GDM1 (cell line): ENCODE results near the gene ZNF444.
"Not testable (repeated sequence)": the region's sequence is repeated elsewhere in the genome, so short reads cannot be mapped to it uniquely, and the experiment has no call there.

Source experiments
- DNase-seq: peaks from one replicate; lab custom pipeline; 2025; lab: John Stamatoyannopoulos, UW

Gene ZNF444

GRCh38 chr19:56145698-56146097 is 4.6 kb downstream of the ZNF444 start:
- DNase-seq, result no peak

- no peak for DNase-seq
Measured at GRCh38 chr19:56146904-56147303, 5.8 kb downstream of the ZNF444 start.

GRCh38 chr19:56147307-56147706 is 6.2 kb downstream of the ZNF444 start:
- no peak for DNase-seq

GRCh38 chr19:56148096-56148495 is 7.0 kb downstream of the ZNF444 start:
- no peak for DNase-seq

- DNase-seq, result not testable (repeated sequence)
Measured at GRCh38 chr19:56148955-56149655, 8.0 kb downstream of the ZNF444 start.

GRCh38 chr19:56149656-56150038 is 8.6 kb downstream of the ZNF444 start:
- no peak for DNase-seq

- DNase-seq, result no peak
Measured at GRCh38 chr19:56150358-56150757, 9.3 kb downstream of the ZNF444 start.

GRCh38 chr19:56152644-56153043 is 11.6 kb downstream of the ZNF444 start:
- DNase-seq, result no peak

GRCh38 chr19:56153507-56153906 is 12.4 kb downstream of the ZNF444 start:
- DNase-seq, result no peak

- DNase-seq, result no peak
Measured at GRCh38 chr19:56155124-56155687, 14.1 kb downstream of the ZNF444 start.

- DNase-seq, result no peak
Measured at GRCh38 chr19:56156768-56157167, 15.7 kb downstream of the ZNF444 start.

- no peak for DNase-seq
Measured at GRCh38 chr19:56158170-56158757, 17.2 kb downstream of the ZNF444 start.

GRCh38 chr19:56159009-56159559 is 18.0 kb downstream of the ZNF444 start:
- no peak for DNase-seq

GRCh38 chr19:56159622-56160271 is 18.7 kb downstream of the ZNF444 start:
- no peak for DNase-seq

GRCh38 chr19:56161534-56161933 is 20.4 kb downstream of the ZNF444 start:
- DNase-seq, result no peak

- DNase-seq, result no peak
Measured at GRCh38 chr19:56162258-56162657, 21.2 kb downstream of the ZNF444 start.

GRCh38 chr19:56163097-56163496 is 22.0 kb downstream of the ZNF444 start:
- no peak for DNase-seq

GRCh38 chr19:56167064-56167578 is 26.0 kb downstream of the ZNF444 start:
- no peak for DNase-seq

GRCh38 chr19:56170261-56170660 is 29.2 kb downstream of the ZNF444 start:
- no peak for DNase-seq

- DNase-seq, result no peak
Measured at GRCh38 chr19:56174086-56174485, 33.0 kb downstream of the ZNF444 start.

- no peak for DNase-seq
Measured at GRCh38 chr19:56174550-56174949, 33.5 kb downstream of the ZNF444 start.

- not testable (repeated sequence) for DNase-seq
Measured at GRCh38 chr19:56175861-56176307, 34.8 kb downstream of the ZNF444 start, which contains the start of gene GALP. TSS of gene GALP (plus strand) at chr19:56176008. CDS start at chr19:56177109, 1,101 bp downstream.
